Epidermal melanocyte (primary cell): ENCODE measurements around the gene BACE2.

Experiments
- DNase-seq: peaks from one replicate; pipeline ENCODE4 v3.0.0; 2011; ENCODE audit warnings: low spot score; ENCODE audit not compliant: insufficient read length

Gene BACE2

DNA sequence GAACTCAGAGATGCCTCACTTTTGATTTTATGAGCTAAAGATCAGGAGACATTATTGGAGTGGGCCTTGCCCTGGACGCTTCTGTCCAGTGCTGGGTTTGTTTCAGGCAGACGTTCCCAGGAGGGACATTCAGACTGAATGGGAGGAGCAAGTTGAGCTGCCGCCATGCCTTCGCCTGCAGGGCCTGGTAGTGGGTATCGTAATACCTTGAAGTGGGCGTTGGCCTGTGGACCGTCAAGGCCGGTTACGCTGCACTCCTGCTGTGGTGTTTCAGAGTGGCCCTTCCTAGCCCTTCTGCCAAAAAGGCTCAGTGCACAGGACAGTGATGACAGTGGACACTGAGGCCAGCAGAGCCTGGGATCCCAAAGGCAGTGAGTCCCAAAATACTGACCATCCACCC is 150.3 kb downstream of the BACE2 start:
- no peak for DNase-seq

DNA sequence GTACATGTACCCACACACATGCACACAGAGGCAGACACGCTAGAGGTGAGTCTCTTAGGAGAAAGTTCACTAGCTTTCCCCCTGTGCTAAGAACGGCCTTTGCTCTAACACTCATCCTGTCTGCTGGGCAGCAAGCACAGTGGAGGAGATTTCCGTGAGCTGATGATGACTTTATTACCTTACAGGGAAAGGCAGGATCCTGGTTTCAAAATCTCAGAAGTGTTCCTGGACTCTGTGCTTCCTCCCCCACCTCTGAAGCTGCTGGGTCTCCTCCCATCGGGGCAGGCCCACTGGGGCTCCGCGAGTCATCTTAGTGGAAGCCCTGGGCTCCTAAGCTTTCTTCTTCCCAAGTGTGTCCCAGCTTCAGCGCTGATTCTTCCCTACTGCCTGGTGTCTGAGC is 151.3 kb downstream of the BACE2 start:
- DNase-seq: no peak

DNA sequence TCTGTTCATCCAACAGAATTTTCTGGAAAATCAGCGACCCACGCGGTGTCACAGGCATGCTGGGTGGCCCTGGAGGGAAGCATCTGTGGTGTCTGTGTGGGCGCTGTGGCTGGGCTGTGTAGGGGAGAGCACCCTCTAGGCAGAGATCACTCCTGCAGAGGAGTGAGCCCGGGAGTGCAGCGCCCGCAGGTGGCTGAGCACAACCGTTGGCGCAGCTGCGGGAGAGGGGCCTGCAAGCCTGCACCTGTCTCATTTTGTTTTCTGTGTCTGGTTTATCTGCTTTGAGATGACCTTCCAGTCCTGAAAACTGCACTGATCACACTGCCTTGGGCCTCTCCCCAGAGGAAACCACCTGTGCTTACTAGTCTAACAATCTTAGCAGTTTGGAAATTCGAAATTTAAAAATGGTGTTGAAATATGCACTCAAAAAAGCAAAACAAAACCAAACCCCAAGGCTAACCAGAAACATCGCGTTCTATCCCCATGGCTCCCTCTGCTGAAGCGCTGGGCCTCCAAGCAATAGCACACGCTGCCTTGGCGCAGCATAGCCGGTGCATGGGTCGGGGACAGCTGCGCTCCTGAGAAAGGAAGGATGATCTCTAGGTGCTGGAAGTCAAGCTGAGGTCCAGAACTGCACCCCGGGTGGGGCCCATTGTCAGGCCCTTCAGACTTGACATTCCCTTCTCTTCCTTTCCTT is 153.4 kb downstream of the BACE2 start:
- DNase-seq: no peak

DNA sequence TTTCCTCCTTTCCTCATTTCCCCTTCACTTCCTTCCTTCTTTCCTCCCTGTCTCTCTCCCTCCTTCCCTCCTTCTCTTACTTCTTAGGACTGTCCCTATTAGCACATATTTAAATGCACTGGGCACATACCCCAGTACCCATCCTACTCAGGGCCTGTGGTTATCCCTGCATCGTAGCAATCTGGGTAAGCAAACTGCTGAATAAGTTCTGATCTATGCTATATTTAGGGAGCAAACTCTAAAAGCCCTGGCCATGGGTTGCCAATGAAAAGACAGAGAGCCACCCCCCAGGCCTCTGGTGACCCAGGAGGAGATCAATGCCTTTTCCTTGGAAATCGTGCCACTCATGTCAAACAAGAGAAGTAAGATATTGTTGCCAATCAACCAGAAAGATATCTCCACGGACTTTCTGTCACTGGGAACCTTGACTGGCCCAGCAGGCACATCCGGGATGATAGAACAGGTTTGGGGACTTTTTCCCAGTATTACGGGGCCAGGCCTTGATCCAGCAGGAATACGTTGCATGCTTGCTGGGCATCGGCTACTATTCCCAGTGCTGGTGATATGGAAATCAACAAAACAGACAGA is 154.0 kb downstream of the BACE2 start:
- DNase-seq: no peak

DNA sequence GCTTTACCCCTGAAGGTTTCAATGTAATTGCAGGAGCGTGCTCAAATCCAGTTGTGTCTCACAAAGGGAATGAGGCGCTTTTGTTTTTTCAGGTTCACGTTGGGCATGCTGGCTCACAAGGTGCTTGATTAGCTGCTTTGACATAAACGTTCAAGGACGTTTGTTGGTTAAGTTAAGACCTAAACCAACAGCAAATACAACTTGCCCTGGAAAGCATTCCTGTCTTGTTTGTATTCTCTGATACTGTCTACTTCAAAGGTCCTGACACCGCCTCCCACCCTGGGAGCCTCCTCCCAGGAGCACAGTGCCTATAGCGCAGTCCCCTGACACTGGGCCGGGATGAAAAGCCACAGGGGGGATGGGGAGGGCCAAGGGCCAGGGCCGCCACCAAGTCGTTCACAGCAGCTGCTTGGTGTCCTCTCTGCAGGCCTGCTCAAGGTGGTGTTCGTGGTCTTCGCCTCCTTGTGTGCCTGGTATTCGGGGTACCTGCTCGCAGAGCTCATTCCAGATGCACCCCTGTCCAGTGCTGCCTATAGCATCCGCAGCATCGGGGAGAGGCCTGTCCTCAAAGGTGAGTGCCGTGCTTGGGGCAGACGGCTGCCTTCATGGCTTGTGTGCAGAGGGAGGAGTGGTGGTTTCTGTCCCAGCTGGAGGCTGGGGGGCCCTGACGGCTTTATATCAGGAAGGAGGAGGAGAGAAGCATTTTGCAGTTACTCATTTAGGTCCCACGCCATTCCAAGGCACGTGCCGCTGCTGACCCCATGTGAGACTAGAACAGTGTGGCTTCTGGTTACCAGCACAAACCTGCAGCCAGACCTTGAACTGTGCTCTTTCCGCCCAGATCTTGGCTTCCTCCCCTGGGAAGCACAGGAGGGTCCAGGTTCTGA is 154.8 kb downstream of the BACE2 start:
- no peak for DNase-seq

DNA sequence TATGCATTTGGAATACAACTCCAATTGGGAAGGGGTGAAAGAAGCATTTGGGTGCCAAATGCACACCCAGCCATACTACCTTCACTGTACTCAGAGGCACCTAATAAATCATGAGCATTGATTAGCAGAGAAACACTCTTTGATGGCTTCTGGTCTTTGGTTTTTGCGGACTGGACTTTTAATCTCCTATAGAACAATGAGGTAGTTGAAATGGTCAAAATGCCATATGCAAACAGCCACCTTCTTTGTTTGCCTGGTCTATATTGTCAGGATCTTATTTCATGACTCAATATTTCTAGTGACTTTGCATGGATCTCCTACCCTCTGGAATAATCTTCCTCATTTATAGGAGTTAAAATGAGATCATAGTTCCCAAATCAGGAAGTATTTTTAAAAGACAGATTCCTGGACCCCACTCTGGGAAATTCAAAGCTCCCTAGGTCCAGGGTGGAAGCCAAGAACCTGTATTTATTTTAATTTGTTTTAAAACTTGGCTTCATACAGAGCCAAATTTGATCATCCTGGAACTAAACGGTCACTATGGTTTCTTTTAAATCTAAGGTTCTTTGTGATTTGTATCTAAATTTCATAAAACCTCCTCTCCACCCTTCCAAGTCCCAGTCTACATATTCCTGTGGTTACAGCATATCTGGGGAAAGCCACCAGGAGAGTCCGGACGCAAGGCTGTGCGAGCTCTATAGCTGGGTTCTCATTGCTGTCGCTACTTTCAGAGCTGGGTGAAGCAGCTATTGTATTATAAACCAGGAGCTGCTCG is 157.4 kb downstream of the BACE2 start:
- DNase-seq: no peak

DNA sequence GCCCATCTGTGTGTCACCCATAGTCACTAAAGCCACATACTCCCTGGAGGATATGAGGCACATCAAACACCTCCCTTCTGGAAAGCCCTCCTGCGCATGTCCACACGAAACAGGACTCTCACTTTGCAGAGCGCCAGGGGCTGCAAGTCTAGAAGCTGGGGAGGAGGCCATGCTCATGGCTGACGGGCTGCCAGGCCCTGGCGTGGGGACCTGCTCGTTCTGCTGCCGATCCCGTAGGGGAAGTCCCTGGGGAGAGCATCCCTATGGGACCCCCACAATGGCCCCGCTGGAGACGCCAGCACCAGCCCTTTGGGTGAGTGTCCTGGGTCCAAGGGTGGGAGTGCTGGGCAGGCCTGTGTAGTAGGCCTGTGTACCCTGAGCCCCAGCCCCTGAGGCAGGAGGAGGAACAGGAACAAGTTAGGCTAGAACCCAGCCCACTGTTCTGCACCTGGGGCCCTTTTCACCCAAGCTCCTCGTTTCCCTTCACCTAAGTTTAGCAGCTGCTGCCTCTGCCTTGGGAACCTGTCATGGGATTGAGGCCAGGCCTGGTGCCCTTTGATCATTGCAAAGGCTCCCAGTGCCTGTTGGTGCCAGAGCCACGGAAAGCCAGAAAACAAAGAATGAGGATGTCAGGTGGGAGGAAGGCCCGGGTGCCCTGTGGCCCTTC is 158.6 kb downstream of the BACE2 start:
- no peak for DNase-seq

DNA sequence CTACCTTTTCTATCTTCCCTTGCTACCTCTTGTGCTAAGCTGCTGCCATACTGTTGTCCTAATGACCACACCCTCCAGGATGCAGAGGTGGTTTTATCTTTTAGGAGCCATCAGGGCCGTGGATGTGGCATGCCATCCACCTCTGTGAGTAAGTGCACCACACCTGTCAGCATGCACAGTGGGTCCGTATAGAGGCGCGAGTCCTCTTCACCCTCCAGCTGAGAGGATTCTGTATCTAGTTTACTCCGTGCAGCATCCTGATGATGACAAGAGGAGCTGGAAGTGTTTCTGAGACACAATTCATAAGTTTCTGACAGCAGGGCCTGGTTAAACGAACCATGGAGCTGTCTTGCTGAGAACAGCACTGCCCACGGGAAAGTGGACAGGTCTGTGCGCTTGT is 159.8 kb downstream of the BACE2 start:
- no peak for DNase-seq

DNA sequence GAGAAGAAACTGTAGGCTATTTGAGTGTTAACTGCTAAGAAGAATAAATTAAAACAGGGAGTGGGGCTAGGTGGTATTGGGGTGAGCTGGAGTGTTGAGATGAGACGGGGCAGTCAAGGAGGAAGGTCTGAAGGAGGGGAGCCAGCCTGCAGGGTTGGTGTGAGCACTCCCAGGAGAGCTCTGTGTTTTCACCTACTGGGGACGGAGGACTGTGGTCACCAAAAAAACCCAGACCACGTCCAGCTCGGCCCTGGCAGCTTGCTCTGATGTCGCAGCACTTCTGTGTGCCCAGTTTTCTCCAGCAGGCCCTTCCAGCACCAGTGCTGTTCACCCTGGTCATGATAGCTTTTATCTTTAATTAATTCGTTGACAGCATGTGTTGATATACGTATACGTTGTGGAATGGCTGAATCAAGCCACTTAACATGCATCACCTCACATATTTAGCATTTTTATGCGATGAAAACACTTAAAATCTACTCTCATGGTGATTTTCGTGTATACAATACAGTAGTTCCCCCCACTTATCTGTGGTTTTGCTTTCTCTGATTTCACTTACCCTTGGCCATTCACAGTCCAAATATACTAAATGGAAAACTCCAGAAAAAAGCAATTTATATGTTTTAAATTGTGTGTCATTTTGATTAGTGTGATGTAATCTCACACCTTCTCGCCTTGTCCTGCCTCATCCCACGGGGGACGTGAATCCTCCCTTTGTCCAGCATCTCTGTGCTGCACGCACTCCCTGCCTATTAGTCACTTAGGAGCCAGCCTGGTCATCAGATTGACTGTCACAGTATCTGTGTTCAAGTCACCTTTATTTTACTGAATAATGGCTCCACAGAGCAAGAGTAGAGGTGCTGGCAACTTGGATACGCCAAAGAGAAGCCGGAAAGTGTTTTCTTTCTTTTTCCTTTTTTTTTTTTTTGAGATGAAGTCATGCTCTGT is 161.0 kb downstream of the BACE2 start:
- DNase-seq: no peak
